ENCODE data around the gene RYR1.

Gene RYR1

DNA sequence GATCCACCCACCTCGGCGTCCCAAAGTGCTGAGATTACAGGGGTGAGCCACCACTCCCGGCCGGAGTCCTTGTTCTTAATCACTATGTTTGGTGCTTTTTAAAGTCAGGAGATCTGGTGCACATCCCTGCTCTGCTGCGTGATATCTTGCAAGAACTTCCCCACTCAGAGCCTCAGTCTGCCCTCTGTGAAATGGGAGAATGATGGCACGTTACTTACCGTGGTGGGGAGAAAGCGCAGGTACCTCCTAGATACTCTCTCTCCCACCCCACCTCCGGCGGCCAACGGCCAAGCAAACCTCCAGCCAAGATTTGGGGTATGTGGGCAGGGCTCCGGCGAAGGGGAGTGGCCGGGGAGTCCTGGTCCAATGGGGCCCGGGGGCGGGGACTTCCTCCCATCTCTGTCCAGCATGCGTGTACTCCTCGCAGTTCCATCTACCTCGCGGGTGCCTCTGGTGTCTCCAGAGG, at the start of gene RYR1:
TSS of gene RYR1 (plus strand) at position 424 of the 466 bp plus-strand sequence. CDS start 139 bp downstream, outside the sequence.
- peak; percentile 17 for DNase-seq

DNA sequence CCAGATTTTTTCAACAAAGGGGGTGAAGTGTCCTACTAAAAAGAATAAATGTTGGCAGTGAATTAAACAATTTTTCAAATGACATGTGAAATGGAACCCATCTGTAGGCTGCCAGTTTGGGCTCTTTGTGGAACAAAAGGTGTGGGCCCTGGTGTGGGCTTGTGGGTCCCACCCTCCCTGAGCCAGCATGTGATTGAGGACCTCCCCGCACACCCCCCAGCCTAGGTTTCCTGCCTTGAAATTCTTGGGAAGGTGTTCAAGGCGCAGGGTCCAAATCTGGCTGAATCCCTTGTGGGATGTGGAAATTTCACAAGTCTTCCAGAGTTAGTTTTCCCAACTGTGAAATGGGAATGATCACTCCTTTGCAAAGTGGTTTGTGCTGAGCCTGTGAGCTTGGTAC, 49.7 kb upstream of the RYR1 start:
- DNase-seq: no peak

DNA sequence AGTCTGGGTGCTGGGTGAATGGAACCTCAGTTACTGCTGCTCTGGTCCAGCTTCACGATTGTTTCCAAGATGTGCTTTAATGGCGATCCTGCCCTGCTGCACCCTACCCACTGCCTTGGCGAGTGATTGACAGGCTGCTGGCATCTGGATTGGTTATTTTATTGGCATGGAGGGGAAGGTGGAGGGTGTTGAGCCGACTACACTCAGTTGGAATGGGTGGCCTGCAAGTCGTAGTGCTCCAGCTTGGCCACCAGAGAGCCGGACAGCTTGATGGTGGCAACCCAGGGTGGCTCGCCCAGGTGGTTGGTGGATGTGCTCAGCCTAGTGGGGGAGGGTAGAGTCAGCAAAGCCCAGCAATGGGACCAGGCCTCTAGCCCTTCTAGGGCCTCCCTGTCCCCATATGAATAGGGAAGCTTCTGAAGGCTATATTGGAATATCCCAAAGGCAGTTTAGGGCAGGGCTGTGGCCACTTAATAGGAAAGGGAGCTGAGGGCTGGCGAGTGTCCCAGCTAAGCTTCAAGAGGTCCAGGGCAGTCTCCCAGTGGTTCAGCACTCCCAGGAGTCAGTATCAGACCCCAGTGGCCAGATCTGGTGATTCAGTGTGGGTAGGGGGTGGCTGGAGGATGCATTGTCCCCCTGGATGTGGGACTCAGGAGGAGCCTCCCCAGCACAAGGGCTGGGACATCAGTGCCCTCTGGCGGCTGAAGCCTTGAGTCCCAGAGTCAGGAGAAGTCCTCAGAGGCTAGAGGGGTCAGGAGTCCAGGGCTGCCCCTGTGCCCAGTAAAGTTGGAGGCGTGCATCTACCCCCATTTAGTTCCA, 49.1 kb upstream of the RYR1 start:
- no peak for DNase-seq

GRCh38 chr19:38385057-38385803, 48.3 kb upstream of the RYR1 start:
- no peak for DNase-seq

DNA sequence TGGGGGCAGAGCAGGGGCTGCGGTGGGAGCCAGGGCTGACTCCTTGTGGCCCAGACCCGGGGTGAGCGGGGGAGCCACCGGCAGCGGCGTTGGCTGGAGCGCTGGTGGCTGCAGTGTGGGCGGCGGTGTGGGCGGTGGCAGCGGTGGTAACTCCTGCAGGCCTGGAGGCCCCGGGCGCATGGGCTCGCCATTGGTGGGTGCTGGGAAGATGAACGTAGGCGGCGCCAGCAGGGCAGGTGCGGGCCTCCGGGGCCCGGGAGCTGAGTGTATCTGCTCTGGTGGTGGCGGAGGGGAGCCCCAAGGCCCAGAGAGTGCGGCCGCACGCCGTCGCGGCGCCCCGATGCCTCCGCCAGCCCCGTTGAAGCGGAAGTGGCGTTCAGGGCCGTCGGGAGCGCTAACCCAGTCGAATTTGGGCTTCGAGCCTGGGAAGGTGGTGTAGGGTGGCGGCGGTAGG, 47.7 kb upstream of the RYR1 start:
- no peak for DNase-seq

- DNase-seq: no peak
These were observed 47.1 kb upstream of the RYR1 start for GRCh38 chr19:38386300-38386970.

DNA sequence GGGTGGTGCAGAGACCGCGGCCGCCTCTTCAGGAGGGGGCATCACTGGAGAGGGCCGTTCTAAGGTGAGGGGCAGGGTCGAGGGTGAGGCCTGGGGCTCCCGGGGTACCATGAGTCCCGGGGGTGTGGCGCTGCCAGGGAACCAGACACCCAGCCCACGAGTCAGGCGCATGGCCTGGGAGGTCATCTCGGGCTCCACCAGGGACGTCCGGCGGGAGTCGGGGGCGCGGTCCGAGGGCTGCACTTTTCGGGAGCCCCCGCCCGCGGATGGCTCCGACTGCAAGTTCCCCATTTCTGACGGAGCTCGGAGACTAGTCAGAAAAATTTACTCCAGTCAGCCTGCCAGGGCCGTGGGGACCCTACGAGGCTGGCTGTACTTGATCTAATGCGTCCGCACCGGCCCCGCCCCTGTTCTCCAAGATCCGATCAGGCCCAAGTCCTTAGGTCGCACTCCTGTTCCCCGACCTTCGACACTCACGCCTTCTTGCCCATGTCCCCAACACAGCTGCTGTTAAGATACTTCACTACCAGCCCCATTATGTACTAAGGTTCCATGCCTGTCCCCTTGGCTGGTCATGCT, 46.4 kb upstream of the RYR1 start:
- peak; percentile 49 for DNase-seq

DNA sequence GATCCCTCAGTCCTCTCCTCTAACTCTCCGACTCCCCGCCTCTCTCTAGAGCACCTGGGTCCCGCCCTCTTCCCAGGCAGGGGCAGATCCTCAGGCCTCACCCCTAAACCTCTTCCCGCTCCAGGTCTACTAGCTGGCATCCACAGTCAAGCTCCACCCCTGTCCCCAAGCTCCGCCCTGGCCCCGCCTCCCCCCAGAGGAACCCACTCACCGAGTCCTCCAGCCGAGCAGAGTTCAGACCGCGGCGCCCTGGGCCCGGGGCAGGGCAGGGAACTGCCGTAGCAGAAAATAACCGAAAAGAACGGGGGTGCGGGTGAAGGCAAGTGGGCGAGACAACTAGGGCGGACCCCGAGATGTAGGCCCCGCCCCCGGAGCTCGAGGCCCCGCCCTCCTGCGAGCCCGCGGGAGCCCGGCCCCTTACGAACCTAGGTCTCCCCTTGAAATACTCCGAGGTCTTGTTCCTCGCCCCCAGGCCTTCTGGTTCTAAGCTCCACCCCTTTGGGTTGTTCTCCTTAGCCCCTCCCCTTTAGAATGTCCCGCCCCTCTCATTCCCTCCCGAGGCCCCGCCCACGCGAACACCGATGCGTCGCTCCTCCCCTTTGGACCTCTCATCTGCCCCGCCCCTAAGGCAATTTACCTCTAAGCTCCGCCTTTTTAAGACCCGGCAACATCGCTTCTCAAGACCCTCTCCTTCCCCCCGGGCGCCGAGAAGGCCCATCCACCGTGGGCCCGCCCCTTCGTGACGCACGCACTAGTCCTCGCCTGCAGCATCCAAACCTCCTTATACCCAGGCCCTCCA, 45.7 kb upstream of the RYR1 start, which contains the start of gene GGN:
TSS of gene GGN (minus strand) at position 485 of the 799 bp plus-strand sequence. CDS start 773 bp downstream, outside the sequence.
- peak; percentile 67 for DNase-seq

DNA sequence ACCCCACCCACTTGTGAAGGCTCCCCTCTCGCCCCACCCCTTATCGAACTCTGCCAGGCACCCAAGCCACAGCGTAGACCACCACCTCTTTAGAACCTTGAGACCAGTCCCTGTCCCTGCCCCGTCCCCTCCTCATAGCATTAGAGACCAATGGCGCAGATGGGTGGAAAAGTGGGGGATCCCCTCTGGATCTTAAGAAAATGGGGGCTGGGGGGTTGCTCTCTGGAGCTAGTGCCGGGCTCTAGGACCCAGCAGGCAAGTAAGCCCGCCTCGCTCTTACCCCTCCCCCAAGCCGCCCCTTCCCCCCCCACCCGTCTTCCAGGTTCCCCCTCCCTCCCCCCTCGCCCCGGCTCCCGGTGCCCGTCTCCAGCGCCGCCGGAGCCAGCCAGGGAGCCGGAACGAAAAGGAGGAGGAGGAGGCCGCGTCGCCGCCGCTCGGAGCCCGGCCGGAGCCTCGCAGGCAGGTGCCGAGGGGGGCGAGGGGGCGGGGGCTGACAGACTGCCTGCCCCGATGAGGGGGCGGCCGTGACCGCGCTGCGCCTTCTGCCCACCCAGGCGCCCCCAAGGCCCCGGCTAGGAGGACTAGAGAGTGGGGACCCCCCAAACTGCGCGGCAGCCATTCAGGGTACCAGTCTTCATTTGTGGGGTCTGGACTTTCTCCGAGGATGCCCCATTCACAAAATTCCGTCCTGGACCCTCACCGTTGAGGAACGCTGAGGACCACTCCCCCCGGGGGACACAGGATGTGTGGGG, 45.0 kb upstream of the RYR1 start, which contains the start of gene SPRED3:
TSS of gene SPRED3 (plus strand) at position 349 of the 752 bp plus-strand sequence. CDS start 1,606 bp downstream, outside the sequence.
- no peak for DNase-seq

GRCh38 chr19:38389101-38389925, 44.2 kb upstream of the RYR1 start:
- no peak for DNase-seq

DNA sequence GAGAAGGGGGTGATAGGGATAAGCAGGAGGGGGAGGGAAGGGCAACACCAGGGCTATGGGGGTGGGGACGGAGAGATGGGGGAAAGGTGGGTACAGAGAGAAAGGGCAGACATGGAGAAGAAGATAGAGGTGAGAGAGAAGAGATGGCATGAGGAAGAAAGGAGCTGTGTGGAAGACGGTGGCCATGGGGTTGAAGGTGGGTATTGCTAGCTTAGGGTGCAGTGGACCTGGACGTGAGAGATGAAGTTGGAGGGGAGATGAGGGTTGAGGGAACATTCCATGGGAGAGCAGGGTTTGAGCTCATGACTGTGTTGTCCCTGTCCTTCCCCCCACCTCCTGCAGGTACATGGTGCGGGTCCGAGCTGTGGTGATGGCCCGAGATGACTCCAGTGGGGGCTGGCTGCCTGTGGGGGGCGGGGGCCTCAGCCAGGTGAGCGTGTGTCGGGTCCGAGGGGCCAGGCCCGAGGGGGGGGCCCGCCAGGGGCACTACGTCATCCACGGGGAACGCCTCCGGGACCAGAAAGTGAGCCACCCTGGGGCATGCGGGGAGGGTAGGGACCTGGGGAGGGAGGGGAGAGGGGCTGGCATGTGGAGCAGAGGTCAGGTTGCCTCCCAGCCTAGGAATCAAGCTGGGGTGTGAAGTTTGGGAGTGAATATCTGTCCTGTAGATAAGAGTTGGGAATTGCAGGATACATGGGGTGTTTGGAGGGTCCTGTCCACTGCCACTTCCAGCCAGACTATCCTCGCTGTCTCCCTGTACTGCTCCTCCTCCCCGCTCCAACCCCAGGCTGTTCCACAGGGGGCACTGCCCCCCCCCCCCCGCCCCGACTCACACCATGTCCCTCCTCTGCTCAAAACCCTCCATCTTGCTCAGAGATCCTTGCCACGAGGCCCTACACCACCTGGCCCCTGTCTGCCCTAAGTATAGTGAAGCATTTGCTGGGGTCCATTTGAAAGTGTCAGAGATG, 43.2 kb upstream of the RYR1 start:
- no peak for DNase-seq

GRCh38 chr19:38391911-38392464, 41.5 kb upstream of the RYR1 start:
- no peak for DNase-seq

- no peak for DNase-seq
These were observed 40.7 kb upstream of the RYR1 start for GRCh38 chr19:38392707-38393308.

DNA sequence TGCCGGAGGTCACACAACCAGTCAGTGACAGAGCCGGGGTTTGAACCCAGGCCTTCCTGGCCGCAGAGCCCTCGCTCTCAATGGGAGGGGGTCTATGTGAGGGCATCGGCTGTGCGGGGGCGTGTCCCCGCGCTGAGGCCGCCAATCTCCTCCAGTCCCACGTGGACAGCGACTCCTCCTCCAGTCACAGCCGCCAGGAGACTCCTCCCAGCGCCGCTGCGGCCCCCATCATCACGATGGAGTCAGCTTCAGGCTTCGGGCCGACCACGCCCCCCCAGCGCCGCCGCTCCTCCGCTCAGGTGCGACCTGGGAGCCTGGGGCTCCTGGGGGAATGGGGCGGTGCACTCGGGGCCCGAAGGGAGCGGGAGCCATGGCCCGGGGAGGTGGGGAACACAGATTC, 39.0 kb upstream of the RYR1 start:
- DNase-seq: no peak

DNA sequence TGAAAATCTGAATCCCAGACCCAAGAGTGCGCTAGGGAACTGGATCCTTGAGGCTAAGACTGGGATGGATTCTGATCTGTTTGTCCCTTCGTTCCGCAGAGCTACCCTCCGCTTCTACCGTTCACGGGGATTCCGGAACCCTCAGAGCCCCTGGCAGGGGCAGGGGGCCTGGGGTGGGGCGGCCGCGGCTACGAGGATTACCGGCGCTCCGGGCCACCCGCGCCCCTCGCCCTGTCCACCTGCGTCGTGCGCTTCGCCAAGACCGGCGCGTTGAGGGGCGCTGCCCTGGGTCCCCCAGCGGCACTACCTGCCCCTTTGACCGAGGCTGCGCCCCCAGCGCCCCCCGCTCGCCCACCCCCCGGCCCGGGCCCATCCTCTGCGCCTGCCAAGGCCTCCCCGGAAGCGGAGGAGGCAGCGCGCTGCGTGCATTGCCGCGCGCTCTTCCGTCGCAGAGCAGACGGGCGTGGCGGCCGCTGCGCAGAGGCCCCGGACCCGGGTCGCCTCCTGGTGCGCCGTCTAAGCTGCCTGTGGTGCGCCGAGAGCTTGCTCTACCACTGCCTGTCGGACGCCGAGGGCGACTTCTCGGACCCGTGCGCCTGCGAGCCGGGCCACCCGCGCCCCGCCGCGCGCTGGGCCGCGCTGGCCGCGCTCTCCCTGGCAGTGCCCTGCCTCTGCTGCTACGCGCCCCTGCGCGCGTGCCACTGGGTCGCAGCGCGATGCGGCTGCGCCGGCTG, 37.9 kb upstream of the RYR1 start:
- DNase-seq: no peak

DNA sequence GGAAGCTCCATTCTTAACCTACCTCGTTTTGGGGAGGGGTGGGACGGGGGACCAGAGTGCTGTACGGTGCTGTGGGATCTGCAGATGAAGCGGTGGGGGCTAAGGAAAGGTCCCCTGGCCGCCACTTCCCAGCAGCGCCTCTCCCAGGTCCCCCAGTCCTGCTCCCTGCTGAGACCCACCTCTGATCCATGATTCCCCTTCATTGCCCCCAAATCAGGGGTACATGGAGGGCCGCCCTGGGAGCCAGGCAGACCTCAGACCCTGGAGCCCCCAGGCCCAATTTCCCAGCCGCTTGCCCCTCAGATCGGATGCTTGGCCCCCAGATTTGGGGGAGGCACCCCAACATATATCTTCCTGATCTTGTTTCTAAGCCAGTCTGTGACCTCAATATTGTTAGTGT, 34.4 kb upstream of the RYR1 start:
- no peak for DNase-seq

- no peak for DNase-seq
These were observed 34.0 kb upstream of the RYR1 start for GRCh38 chr19:38399537-38399936.
